ENCODE measurements around the gene CYBB. TPM values are rescaled to one million over a fixed set of nuclear protein-coding genes. Genes with fewer than 3 reads are reported as not detected.

CYBB gene
- polyA plus RNA-seq, 1 of the 3 experiments (the other 2 are of a cell fraction): not detected

DNA sequence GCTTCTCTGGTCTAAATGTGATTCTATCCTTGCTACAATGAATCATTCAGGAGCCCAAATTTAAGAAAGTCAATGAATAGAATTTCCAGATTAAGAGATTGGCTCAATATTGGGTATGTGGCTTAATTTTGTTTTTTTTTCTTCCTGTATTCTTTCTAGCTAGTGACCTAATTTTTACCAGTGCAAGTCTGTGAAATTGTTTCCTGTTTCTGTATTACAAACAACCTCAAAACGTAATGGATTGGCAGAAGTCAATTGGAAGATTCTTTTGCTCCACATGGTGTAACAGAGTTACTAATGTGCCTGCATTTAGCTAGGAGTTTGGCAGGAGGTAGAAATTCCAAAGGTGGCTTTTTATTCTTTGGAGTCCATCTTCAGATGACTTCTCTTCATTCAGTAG is 49.9 kb downstream of the CYBB start:
- 19% methylated on average over 1 of the region's 1 CpG for WGBS (ENCODE audit: low lambda C conversion rate)
- DNase-seq: no peak
- no peaks in the 10 kb centered on the region for H3K9me2 ChIP-seq
- no peak overlapping the region for H3K27ac ChIP-seq (ENCODE audit: low read depth in 2 of 2, low read length in 1 of 2)
- no peak overlapping the region for H3K4me2 ChIP-seq
- H3F3A ChIP-seq (replicated peaks; ENCODE audit: insufficient read depth): no peaks in the 10 kb centered on the region
- no peaks in the 10 kb centered on the region for H3K27me3 ChIP-seq (ENCODE audit: insufficient read depth)
- no peak overlapping the region for H3K4me3 ChIP-seq (ENCODE audit: low read depth in 2 of 2, low read length in 1 of 2)
- no peaks in the 10 kb centered on the region for H3K9me3 ChIP-seq
- CTCF ChIA-PET: interaction anchor here (0.7 kb wide), 1 partner anchor 13 kb away, joined by 3 read pairs; no protein-coding TSS in a partner anchor
- no peak overlapping the region for H2AFZ ChIP-seq (ENCODE audit: low read depth)
- POLR2A ChIA-PET: no interaction called here
- no peak for TF ChIP-seq MXI1 (IDR thresholded peaks at IDR 0.05; ENCODE audit: low read depth, low read length)
- no peak for TF ChIP-seq RAD21 (IDR thresholded peaks at IDR 0.05; ENCODE audit: low read length)
- TF ChIP-seq POLR2AphosphoS5 (IDR thresholded peaks at IDR 0.05; ENCODE audit: low read depth, low read length): no peak
- TF ChIP-seq SIN3A (IDR thresholded peaks at IDR 0.05; ENCODE audit: borderline replicate concordance, low read depth, low read length): no peak
- TF ChIP-seq, protein P1, sequence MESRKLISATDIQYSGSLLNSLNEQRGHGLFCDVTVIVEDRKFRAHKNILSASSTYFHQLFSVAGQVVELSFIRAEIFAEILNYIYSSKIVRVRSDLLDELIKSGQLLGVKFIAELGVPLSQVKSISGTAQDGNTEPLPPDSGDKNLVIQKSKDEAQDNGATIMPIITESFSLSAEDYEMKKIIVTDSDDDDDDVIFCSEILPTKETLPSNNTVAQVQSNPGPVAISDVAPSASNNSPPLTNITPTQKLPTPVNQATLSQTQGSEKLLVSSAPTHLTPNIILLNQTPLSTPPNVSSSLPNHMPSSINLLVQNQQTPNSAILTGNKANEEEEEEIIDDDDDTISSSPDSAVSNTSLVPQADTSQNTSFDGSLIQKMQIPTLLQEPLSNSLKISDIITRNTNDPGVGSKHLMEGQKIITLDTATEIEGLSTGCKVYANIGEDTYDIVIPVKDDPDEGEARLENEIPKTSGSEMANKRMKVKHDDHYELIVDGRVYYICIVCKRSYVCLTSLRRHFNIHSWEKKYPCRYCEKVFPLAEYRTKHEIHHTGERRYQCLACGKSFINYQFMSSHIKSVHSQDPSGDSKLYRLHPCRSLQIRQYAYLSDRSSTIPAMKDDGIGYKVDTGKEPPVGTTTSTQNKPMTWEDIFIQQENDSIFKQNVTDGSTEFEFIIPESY (IDR thresholded peaks at IDR 0.05; ENCODE audit: borderline replicate concordance, low read depth): no peak
- H3K4me1 ChIP-seq (ENCODE audit: control insufficient read depth in 1 of 2, insufficient read depth in 2 of 2, low read depth in 1 of 2, low read length in 1 of 2): no peaks in the 10 kb centered on the region
- no peaks in the 10 kb centered on the region for H4K20me1 ChIP-seq (ENCODE audit: insufficient read depth)
- no peaks in the 10 kb centered on the region for H3K36me3 ChIP-seq (replicated peaks in 1 of 2; ENCODE audit: control insufficient read depth in 1 of 2, insufficient read depth in 2 of 2, low read length in 1 of 2)
- H3K79me2 ChIP-seq (ENCODE audit: insufficient read depth): no peaks in the 10 kb centered on the region
- H3K9ac ChIP-seq: no peak overlapping the region

DNA sequence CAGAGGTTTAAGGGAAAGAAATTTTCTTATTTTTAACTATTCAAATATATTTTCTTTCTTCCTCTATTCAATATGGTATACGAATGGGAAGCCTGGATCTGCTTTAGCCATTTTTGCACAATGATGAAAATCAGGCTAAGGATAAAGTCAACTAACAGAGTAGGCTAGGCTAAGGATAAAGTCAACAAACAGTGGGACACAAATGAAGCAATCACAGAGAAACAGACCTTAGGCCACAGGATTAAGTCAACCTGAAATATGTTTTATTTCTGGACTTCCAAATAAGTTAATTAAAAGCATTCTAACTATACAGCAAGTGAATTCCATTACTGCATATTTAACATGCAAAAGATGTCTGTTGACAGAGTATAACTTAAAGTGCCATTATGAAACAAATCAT is 50.5 kb downstream of the CYBB start:
- no peak for DNase-seq
- WGBS (ENCODE audit: low lambda C conversion rate): 17% methylated on average over 1 of the region's 1 CpG
- no peak overlapping the region for H3K4me2 ChIP-seq
- H2AFZ ChIP-seq (ENCODE audit: low read depth): no peak overlapping the region
- no peaks in the 10 kb centered on the region for H3K79me2 ChIP-seq (ENCODE audit: insufficient read depth)
- H3K36me3 ChIP-seq (replicated peaks in 1 of 2; ENCODE audit: control insufficient read depth in 1 of 2, insufficient read depth in 2 of 2, low read length in 1 of 2): no peaks in the 10 kb centered on the region
- no peak overlapping the region for H3K9ac ChIP-seq
- H3K4me3 ChIP-seq (ENCODE audit: low read depth in 2 of 2, low read length in 1 of 2): no peak overlapping the region
- ChIA-PET CTCF (no interaction called here), POLR2A (no interaction called here)
- H3K27me3 ChIP-seq (ENCODE audit: insufficient read depth): no peaks in the 10 kb centered on the region
- H3K9me2 ChIP-seq: no peaks in the 10 kb centered on the region
- H3K9me3 ChIP-seq: no peaks in the 10 kb centered on the region
- H3F3A ChIP-seq (replicated peaks; ENCODE audit: insufficient read depth): no peaks in the 10 kb centered on the region
- H3K27ac ChIP-seq (ENCODE audit: low read depth in 2 of 2, low read length in 1 of 2): no peak overlapping the region
- H4K20me1 ChIP-seq (ENCODE audit: insufficient read depth): no peaks in the 10 kb centered on the region
- H3K4me1 ChIP-seq (ENCODE audit: control insufficient read depth in 1 of 2, insufficient read depth in 2 of 2, low read depth in 1 of 2, low read length in 1 of 2): no peaks in the 10 kb centered on the region
- TF ChIP-seq POLR2AphosphoS5 (IDR thresholded peaks at IDR 0.05; ENCODE audit: low read depth, low read length): no peak
- TF ChIP-seq CHD2 (IDR thresholded peaks at IDR 0.05; ENCODE audit: low read length, partially characterized antibody): no peak
- TF ChIP-seq, protein P2, sequence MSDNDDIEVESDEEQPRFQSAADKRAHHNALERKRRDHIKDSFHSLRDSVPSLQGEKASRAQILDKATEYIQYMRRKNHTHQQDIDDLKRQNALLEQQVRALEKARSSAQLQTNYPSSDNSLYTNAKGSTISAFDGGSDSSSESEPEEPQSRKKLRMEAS (IDR thresholded peaks at IDR 0.05; ENCODE audit: low read depth): no peak
- no peak for TF ChIP-seq ELF1 (IDR thresholded peaks at IDR 0.05)
- no peak for TF ChIP-seq EZH2phosphoT487 (IDR thresholded peaks at IDR 0.05; ENCODE audit: borderline replicate concordance, low read depth)
- no peak for TF ChIP-seq MXI1 (IDR thresholded peaks at IDR 0.05; ENCODE audit: low read depth, low read length)
- TF ChIP-seq TEAD4 (IDR thresholded peaks at IDR 0.05; ENCODE audit: borderline replicate concordance, insufficient read depth): no peak
- TF ChIP-seq, protein P3, sequence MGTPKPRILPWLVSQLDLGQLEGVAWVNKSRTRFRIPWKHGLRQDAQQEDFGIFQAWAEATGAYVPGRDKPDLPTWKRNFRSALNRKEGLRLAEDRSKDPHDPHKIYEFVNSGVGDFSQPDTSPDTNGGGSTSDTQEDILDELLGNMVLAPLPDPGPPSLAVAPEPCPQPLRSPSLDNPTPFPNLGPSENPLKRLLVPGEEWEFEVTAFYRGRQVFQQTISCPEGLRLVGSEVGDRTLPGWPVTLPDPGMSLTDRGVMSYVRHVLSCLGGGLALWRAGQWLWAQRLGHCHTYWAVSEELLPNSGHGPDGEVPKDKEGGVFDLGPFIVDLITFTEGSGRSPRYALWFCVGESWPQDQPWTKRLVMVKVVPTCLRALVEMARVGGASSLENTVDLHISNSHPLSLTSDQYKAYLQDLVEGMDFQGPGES (IDR thresholded peaks at IDR 0.05; ENCODE audit: low read depth, low read length): no peak
- no peak for TF ChIP-seq NRF1 (IDR thresholded peaks at IDR 0.05; ENCODE audit: low read depth, low read length)
- no peak for TF ChIP-seq RCOR1 (IDR thresholded peaks at IDR 0.05; ENCODE audit: low read length)
- no peak for TF ChIP-seq SIN3A (IDR thresholded peaks at IDR 0.05; ENCODE audit: borderline replicate concordance, low read depth, low read length)
- TF ChIP-seq, protein P1 (IDR thresholded peaks at IDR 0.05; ENCODE audit: borderline replicate concordance, low read depth): no peak
- no peak for TF ChIP-seq JUND (IDR thresholded peaks at IDR 0.05)
- TF ChIP-seq GABPA (IDR thresholded peaks at IDR 0.05; ENCODE audit: low read depth): no peak
- no peak for TF ChIP-seq YY1 (IDR thresholded peaks at IDR 0.05; ENCODE audit: low read depth)
- TF ChIP-seq RFX5 (IDR thresholded peaks at IDR 0.05; ENCODE audit: low read length): no peak
- TF ChIP-seq MEF2A (IDR thresholded peaks at IDR 0.05; ENCODE audit: borderline replicate concordance, low read depth): no peak
- TF ChIP-seq TCF12 (IDR thresholded peaks at IDR 0.05): no peak
- TF ChIP-seq, protein P4, sequence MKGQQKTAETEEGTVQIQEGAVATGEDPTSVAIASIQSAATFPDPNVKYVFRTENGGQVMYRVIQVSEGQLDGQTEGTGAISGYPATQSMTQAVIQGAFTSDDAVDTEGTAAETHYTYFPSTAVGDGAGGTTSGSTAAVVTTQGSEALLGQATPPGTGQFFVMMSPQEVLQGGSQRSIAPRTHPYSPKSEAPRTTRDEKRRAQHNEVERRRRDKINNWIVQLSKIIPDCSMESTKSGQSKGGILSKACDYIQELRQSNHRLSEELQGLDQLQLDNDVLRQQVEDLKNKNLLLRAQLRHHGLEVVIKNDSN (IDR thresholded peaks at IDR 0.05; ENCODE audit: borderline replicate concordance, low read depth): no peak

All from SK-N-SH (cell line).